ENCODE data around the gene MARCHF2. TPM values are rescaled to one million over a fixed set of nuclear protein-coding genes. Genes with fewer than 3 reads are reported as not detected.
"Not testable (repeated sequence)": the region's sequence is repeated elsewhere in the genome, so short reads cannot be mapped to it uniquely, and the experiment has no call there.

MARCHF2 gene
- total RNA-seq, 1 experiment from 2014 or later, result 58.7 TPM

DNA sequence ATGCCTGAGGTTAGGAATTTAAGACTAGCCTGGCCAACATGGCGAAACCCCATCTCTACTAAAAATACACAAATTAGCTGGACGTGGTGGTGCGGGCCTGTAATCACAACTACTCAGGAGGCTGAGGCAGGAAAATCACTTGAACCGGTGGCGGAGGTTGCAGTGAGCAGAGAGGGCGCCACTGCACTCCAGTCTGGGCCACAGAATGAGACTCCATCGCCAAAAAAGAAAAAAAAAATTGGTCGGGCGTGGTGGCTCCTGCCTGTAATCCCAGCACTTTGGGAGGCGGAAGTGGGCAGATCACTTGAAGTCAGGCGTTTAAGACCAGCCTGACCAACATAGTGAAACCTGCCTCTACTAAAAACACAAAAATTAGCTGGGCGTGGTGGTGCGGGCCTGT lies 2.4 kb upstream of the MARCHF2 start:
- H3K79me2 ChIP-seq (ENCODE audit: low read length); H3K9me2 ChIP-seq (replicated peaks; ENCODE audit: low read length); H3K4me3 ChIP-seq (ENCODE audit: low read length); H4K20me1 ChIP-seq (ENCODE audit: low read length); H3K4me2 ChIP-seq (ENCODE audit: low read length); H3K4me1 ChIP-seq (ENCODE audit: insufficient read depth, low read length); H3K36me3 ChIP-seq (ENCODE audit: low read depth, low read length); H3K9ac ChIP-seq (ENCODE audit: low read length); H3K27ac ChIP-seq (ENCODE audit: low read length); H2AFZ ChIP-seq (ENCODE audit: low read length); H3K9me3 ChIP-seq (ENCODE audit: low read length); ATAC-seq; POLR2A ChIA-PET (ENCODE audit: unreplicated experiment); H3F3A ChIP-seq (ENCODE audit: low read length, unreplicated experiment); H3K27me3 ChIP-seq (ENCODE audit: low read length); DNase-seq; BruUV-seq (replicated peaks): not testable (repeated sequence)
- intact Hi-C loops (cut with micrococcal nuclease), result loop anchor here (5.0 kb wide), 2 partner anchors 47 to 172 kb away; no protein-coding TSS in a partner anchor
- CTCF ChIA-PET, result interaction anchor here (1.3 kb wide), 1 partner anchor 57 kb away, joined by 8 read pairs; no protein-coding TSS in a partner anchor

DNA sequence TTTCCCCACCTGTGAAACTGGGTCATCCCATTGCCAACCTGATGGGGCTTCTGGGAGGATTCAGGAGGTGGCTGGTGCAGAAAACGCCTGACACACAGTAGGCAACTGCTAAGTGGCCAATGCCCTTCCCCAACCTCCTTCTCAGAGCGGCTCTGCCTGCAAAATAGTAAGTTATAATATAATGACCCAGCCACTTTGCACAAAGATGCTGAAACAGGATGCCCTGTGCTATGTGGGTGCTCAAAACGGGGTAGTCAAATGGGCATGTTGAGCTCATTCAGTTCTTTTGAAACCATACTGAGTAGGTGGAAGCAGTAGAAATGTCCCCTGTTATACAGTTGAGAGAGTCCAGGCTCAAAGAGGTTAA lies 507 bp downstream of the MARCHF2 start:
- H3K9me2 ChIP-seq (replicated peaks; ENCODE audit: low read length), result no peaks in the 10 kb centered on the region
- peak overlapping the region; percentile 98 for H3K4me2 ChIP-seq (ENCODE audit: low read length)
- H3K27ac ChIP-seq (ENCODE audit: low read length), result no peak overlapping the region
- no peaks in the 10 kb centered on the region for H3K9me3 ChIP-seq (ENCODE audit: low read length)
- ChIA-PET POLR2A (ENCODE audit: unreplicated experiment) (interaction anchor here (0.6 to 1.4 kb wide), 5 partner anchors 10 to 896 kb away, joined by 4 to 12 read pairs (median 10); partner anchors contain the start of genes HNRNPM and ZNF414), CTCF (interaction anchor here (0.6 to 1.5 kb wide), 15 partner anchors 10 to 172 kb away, joined by 3 to 30 read pairs (median 8); partner anchors contain the start of genes HNRNPM and ZNF414)
- DNase-seq (no peak), ATAC-seq (peak; percentile 5)
- H3K79me2 ChIP-seq (ENCODE audit: low read length), result no peaks in the 10 kb centered on the region
- H3F3A ChIP-seq (ENCODE audit: low read length, unreplicated experiment), result peaks cover 3% of the 10 kb centered on the region
- H3K4me1 ChIP-seq (ENCODE audit: insufficient read depth, low read length), result peaks cover 6% of the 10 kb centered on the region
- TF ChIP-seq EZH2 (IDR thresholded peaks at IDR 0.05; ENCODE audit: low read length, unreplicated experiment), result no peak
- TF ChIP-seq EZH2phosphoT487 (IDR thresholded peaks at IDR 0.05; ENCODE audit: borderline replicate concordance, low read length), result no peak
- TF ChIP-seq, protein P1, sequence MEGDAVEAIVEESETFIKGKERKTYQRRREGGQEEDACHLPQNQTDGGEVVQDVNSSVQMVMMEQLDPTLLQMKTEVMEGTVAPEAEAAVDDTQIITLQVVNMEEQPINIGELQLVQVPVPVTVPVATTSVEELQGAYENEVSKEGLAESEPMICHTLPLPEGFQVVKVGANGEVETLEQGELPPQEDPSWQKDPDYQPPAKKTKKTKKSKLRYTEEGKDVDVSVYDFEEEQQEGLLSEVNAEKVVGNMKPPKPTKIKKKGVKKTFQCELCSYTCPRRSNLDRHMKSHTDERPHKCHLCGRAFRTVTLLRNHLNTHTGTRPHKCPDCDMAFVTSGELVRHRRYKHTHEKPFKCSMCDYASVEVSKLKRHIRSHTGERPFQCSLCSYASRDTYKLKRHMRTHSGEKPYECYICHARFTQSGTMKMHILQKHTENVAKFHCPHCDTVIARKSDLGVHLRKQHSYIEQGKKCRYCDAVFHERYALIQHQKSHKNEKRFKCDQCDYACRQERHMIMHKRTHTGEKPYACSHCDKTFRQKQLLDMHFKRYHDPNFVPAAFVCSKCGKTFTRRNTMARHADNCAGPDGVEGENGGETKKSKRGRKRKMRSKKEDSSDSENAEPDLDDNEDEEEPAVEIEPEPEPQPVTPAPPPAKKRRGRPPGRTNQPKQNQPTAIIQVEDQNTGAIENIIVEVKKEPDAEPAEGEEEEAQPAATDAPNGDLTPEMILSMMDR (conservative IDR thresholded peaks at IDR 0.05; ENCODE audit: low read depth, low read length), result no peak
- peak overlapping the region; percentile 91 for H2AFZ ChIP-seq (ENCODE audit: low read length)
- no TSS peak for BruUV-seq (replicated peaks)
- peak overlapping the region; percentile 65 for H3K9ac ChIP-seq (ENCODE audit: low read length)
- H4K20me1 ChIP-seq (ENCODE audit: low read length), result no peaks in the 10 kb centered on the region
- no peaks in the 10 kb centered on the region for H3K36me3 ChIP-seq (ENCODE audit: low read depth, low read length)
- intact Hi-C loops (cut with micrococcal nuclease), result loop anchor here (2.0 to 5.0 kb wide), 3 partner anchors 44 to 169 kb away; no protein-coding TSS in a partner anchor
- no peaks in the 10 kb centered on the region for H3K27me3 ChIP-seq (ENCODE audit: low read length)
- H3K4me3 ChIP-seq (ENCODE audit: low read length), result peak overlapping the region; percentile 79

DNA sequence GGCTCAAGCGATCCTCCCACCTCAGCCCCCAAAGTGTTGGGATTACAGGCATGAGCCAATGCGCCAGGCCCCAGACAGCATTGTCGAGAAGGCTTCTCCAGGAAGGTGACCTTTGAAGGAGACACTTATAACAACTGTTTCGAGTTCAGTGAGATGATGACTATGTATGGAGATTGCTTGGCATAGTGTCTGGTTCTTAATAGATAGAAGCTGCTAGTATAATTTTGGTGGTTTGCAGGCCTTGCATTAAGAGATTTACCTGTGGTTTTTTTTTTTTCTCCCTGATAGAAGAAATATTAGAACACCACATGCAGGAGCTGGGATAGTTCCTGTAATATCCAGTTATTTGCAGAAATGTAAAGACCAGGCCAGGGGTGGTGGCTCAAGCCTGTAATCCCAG lies 3.7 kb downstream of the MARCHF2 start:
- Histone ChIP-seq H3K79me2 (ENCODE audit: low read length) (no peaks in the 10 kb centered on the region), H3K27me3 (ENCODE audit: low read length) (no peaks in the 10 kb centered on the region), H3K4me3 (ENCODE audit: low read length) (no peak overlapping the region), H3K9me3 (ENCODE audit: low read length) (no peaks in the 10 kb centered on the region), H4K20me1 (ENCODE audit: low read length) (no peaks in the 10 kb centered on the region), H2AFZ (ENCODE audit: low read length) (no peak overlapping the region), H3K4me1 (ENCODE audit: insufficient read depth, low read length) (peaks cover 6% of the 10 kb centered on the region), H3K36me3 (ENCODE audit: low read depth, low read length) (no peaks in the 10 kb centered on the region), H3K27ac (ENCODE audit: low read length) (no peak overlapping the region), H3K4me2 (ENCODE audit: low read length) (no peak overlapping the region), H3K9me2 (replicated peaks; ENCODE audit: low read length) (no peaks in the 10 kb centered on the region), H3K9ac (ENCODE audit: low read length) (no peak overlapping the region), H3F3A (ENCODE audit: low read length, unreplicated experiment) (no peaks in the 10 kb centered on the region)
- BruUV-seq (replicated peaks), result no TSS peak
- ChIA-PET POLR2A (ENCODE audit: unreplicated experiment) (no interaction called here), CTCF (no interaction called here)
- TF ChIP-seq EZH2phosphoT487 (IDR thresholded peaks at IDR 0.05; ENCODE audit: borderline replicate concordance, low read length), result no peak
- TF ChIP-seq, protein P1 (conservative IDR thresholded peaks at IDR 0.05; ENCODE audit: low read depth, low read length), result no peak
- TF ChIP-seq EZH2 (IDR thresholded peaks at IDR 0.05; ENCODE audit: low read length, unreplicated experiment), result no peak
- ATAC-seq (no peak), DNase-seq (no peak)
- intact Hi-C loops (cut with micrococcal nuclease), result no loop called here

All from PC-3 (cell line).